ENCODE measurements around the gene CALN1.

The CALN1 gene

DNA sequence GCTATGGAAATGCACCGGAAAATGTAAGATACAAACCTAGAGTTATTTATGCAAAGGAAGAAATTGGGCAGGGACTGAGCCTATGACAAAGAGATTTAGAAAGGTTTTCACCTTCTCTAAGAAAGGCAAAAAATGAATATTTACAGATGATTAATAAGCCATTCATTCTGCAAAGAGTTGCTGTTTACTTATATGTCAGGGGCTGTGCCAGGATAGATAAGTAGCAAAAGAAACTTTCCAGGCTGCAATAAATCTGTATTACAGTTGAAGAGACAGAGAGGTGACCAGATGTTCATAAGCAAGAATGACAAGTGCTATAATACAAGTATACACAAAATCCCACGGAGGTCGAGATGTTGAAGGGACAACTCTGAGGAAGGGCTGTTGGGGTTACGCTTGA, 299.6 kb downstream of the CALN1 start:
- DNase-seq (ENCODE audit: extremely low read depth, insufficient read length) = no peak
- Histone ChIP-seq H3K4me3 (replicated peaks; ENCODE audit: low read depth, low read length) (no peak overlapping the region), H3K36me3 (ENCODE audit: control insufficient read depth, insufficient read depth, low read length) (no peaks in the 10 kb centered on the region), H3K27me3 (replicated peaks; ENCODE audit: control insufficient read depth, insufficient read depth, low read length) (no peaks in the 10 kb centered on the region)
- TF ChIP-seq, protein P1, sequence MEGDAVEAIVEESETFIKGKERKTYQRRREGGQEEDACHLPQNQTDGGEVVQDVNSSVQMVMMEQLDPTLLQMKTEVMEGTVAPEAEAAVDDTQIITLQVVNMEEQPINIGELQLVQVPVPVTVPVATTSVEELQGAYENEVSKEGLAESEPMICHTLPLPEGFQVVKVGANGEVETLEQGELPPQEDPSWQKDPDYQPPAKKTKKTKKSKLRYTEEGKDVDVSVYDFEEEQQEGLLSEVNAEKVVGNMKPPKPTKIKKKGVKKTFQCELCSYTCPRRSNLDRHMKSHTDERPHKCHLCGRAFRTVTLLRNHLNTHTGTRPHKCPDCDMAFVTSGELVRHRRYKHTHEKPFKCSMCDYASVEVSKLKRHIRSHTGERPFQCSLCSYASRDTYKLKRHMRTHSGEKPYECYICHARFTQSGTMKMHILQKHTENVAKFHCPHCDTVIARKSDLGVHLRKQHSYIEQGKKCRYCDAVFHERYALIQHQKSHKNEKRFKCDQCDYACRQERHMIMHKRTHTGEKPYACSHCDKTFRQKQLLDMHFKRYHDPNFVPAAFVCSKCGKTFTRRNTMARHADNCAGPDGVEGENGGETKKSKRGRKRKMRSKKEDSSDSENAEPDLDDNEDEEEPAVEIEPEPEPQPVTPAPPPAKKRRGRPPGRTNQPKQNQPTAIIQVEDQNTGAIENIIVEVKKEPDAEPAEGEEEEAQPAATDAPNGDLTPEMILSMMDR (IDR thresholded peaks at IDR 0.05; ENCODE audit: insufficient read depth, low read length, poor library complexity, severe bottlenecking) = no peak

DNA sequence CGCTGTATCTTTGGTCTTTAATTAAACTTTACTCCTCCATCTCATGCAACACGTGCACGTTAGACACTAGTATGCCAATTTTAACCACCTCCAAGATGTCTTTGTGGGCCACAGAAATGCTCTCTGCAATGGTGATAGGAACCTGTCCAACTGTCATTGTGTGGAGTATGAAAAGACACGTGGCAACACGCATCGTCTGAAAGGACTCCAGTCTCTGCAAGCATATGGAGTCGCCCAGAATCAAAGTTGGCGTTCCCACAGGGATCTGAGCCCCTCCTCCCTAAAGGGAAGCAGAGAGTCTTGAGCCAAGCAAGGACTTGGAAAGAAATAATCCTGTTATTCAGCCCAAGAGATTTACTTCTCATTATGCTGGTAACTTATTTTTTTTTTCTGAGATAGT, 301.1 kb downstream of the CALN1 start:
- TF ChIP-seq, protein P1 (IDR thresholded peaks at IDR 0.05; ENCODE audit: insufficient read depth, low read length, poor library complexity, severe bottlenecking) = no peak

DNA sequence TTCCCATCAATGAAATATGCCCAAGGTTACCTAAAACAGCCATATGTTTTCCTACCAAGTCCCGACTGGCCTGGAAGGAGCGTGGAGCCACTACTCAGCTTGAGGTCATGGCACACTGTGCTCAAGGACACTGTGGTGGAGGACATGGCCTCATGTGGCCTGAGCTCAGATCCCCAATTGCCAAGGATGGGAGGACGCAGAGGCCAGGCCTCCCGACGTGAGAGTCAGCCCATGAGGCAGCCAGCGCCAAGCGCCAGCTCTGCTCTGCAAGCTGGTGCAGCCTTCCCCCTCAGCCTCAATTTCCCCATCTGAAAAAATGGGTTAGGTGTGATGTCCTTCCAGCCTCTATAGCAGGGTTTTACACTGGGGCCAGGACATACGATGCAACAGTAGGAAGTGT, 302.6 kb downstream of the CALN1 start:
- no peak for DNase-seq (ENCODE audit: extremely low read depth, insufficient read length)
- no peaks in the 10 kb centered on the region for H3K27me3 ChIP-seq (replicated peaks; ENCODE audit: control insufficient read depth, insufficient read depth, low read length)
- no peak overlapping the region for H3K4me3 ChIP-seq (replicated peaks; ENCODE audit: low read depth, low read length)
- no peaks in the 10 kb centered on the region for H3K36me3 ChIP-seq (ENCODE audit: control insufficient read depth, insufficient read depth, low read length)
- TF ChIP-seq, protein P1 (IDR thresholded peaks at IDR 0.05; ENCODE audit: insufficient read depth, low read length, poor library complexity, severe bottlenecking) = no peak

More for the DNA sequence above, 301.1 kb downstream of the CALN1 start:
- no peak for DNase-seq (ENCODE audit: extremely low read depth, insufficient read length)
- Histone ChIP-seq H3K4me3 (replicated peaks; ENCODE audit: low read depth, low read length) (no peak overlapping the region), H3K27me3 (replicated peaks; ENCODE audit: control insufficient read depth, insufficient read depth, low read length) (no peaks in the 10 kb centered on the region), H3K36me3 (ENCODE audit: control insufficient read depth, insufficient read depth, low read length) (no peaks in the 10 kb centered on the region)

DNA sequence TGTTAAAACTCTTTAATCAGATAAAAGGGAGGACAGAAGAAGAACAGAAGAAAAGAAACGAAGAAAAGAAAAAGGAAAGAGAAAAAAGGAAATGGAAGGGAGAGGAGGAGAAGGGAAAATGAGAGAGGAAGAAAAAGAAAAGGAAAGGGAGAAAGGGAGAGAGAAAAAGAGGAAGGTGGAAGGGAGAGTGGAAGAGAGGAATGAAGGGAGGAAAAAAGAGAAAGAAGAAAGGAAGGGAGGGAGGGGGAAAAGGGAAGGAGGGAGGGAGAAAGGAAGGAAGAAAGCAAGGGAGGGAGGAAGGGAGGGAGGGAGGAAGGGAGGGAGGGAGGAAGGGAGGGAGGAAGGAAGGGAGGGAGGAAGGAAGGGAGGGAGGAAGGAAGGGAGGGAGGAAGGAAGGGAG, 305.7 kb downstream of the CALN1 start:
- TF ChIP-seq, protein P1 (IDR thresholded peaks at IDR 0.05; ENCODE audit: insufficient read depth, low read length, poor library complexity, severe bottlenecking) = no peak

DNA sequence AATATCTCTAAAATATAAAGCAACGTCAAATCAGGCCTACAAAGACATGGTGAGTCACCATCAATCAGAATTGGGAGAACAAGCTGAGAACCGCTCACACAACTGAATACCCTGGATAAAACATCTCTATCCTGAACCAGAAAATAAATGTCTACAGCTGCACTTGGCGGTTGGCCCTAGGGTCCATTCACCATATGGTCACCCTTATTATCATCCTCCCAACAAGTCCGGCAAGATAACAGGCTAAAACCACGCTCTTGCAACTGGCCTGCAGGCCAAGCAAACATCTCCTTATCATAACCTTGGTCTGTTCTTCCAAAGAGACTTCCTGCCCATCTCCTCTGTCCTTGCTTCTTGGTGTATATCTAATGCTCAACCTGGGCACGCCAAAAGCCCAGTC, 310.7 kb downstream of the CALN1 start:
- TF ChIP-seq, protein P1 (IDR thresholded peaks at IDR 0.05; ENCODE audit: insufficient read depth, low read length, poor library complexity, severe bottlenecking) = no peak

More for the DNA sequence above, 305.7 kb downstream of the CALN1 start:
- no peaks in the 10 kb centered on the region for H3K27me3 ChIP-seq (replicated peaks; ENCODE audit: control insufficient read depth, insufficient read depth, low read length)
- no peak overlapping the region for H3K4me3 ChIP-seq (replicated peaks; ENCODE audit: low read depth, low read length)
- no peaks in the 10 kb centered on the region for H3K36me3 ChIP-seq (ENCODE audit: control insufficient read depth, insufficient read depth, low read length)
- no peak for DNase-seq (ENCODE audit: extremely low read depth, insufficient read length)

DNA sequence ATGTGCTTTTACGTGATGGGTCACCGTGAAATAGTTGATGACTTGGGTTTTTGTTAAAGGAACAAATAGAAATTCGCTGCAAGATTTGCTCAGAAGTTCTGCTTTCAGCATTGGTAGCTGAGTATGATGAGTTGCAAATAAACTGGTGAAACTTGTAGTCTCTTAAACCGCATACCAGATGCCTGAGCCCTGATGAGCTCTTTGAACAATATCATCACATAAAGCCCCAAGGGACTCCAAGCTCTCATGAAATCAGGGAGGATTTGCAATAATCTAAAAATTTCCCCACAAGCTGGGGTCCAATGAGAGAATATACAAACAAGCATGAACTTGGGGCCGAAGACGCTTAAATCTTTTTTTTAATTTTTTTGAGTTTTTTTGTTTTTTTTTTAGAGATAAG, 312.4 kb downstream of the CALN1 start:
- Histone ChIP-seq H3K36me3 (ENCODE audit: control insufficient read depth, insufficient read depth, low read length) (no peaks in the 10 kb centered on the region), H3K4me3 (replicated peaks; ENCODE audit: low read depth, low read length) (no peak overlapping the region), H3K27me3 (replicated peaks; ENCODE audit: control insufficient read depth, insufficient read depth, low read length) (no peaks in the 10 kb centered on the region)
- DNase-seq (ENCODE audit: extremely low read depth, insufficient read length) = no peak
- TF ChIP-seq, protein P1 (IDR thresholded peaks at IDR 0.05; ENCODE audit: insufficient read depth, low read length, poor library complexity, severe bottlenecking) = no peak

More for the DNA sequence above, 310.7 kb downstream of the CALN1 start:
- Histone ChIP-seq H3K27me3 (replicated peaks; ENCODE audit: control insufficient read depth, insufficient read depth, low read length) (no peaks in the 10 kb centered on the region), H3K4me3 (replicated peaks; ENCODE audit: low read depth, low read length) (no peak overlapping the region), H3K36me3 (ENCODE audit: control insufficient read depth, insufficient read depth, low read length) (no peaks in the 10 kb centered on the region)
- DNase-seq (ENCODE audit: extremely low read depth, insufficient read length) = no peak

Measured in GM06990 (cell line).